GM06990 (cell line): ENCODE measurements around the gene KLF5.

Source experiments
- DNase-seq: peaks from one replicate; pipeline ENCODE4 v3.0.0-alpha.2; 2011; ENCODE audit not compliant: insufficient read length; ENCODE audit errors: extremely low read depth
- H3K27me3 ChIP-seq: replicated peaks from 2 replicates; pipeline ENCODE4 v1.6.0; 2011; ENCODE audit warnings: low read length; ENCODE audit not compliant: control insufficient read depth, insufficient read depth
- H3K36me3 ChIP-seq: 2 replicates; pipeline ENCODE4 v1.5.1; 2011; ENCODE audit warnings: low read length; ENCODE audit not compliant: control insufficient read depth, insufficient read depth
- H3K4me3 ChIP-seq: replicated peaks from 2 replicates; pipeline ENCODE4 v1.5.1; 2011; ENCODE audit warnings: low read depth, mild to moderate bottlenecking, control low read depth, low read length
- TF ChIP-seq, protein P1 (sequence below): IDR thresholded peaks from 2 replicates; pipeline ENCODE4 v1.5.1; 2011; ENCODE audit warnings: low read length, control low read depth, mild to moderate bottlenecking, inconsistent platforms; ENCODE audit not compliant: insufficient read depth, poor library complexity, severe bottlenecking

KLF5 gene

DNA sequence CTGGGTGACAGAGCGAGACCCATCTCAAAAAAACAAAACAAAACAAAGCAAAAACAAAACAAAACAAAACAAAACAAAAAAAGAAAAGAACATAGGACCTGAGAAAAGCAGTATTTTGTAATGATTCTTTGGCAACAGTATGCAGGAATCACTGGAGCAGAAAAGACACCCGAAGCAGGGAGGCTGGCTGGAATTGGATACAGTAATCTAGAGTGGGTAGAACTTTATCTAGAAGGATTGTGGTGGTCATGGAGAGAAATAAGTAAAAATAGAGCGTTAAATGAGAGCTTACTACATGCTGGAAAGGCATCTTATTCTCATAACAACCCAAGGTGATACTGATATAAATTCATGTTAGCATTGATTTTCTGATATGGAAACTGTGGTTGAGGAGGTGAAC is 51.2 kb downstream of the KLF5 start:
- H3K4me3 ChIP-seq: no peak overlapping the region
- H3K36me3 ChIP-seq: no peaks in the 10 kb centered on the region
- DNase-seq: no peak
- TF ChIP-seq, protein P1, sequence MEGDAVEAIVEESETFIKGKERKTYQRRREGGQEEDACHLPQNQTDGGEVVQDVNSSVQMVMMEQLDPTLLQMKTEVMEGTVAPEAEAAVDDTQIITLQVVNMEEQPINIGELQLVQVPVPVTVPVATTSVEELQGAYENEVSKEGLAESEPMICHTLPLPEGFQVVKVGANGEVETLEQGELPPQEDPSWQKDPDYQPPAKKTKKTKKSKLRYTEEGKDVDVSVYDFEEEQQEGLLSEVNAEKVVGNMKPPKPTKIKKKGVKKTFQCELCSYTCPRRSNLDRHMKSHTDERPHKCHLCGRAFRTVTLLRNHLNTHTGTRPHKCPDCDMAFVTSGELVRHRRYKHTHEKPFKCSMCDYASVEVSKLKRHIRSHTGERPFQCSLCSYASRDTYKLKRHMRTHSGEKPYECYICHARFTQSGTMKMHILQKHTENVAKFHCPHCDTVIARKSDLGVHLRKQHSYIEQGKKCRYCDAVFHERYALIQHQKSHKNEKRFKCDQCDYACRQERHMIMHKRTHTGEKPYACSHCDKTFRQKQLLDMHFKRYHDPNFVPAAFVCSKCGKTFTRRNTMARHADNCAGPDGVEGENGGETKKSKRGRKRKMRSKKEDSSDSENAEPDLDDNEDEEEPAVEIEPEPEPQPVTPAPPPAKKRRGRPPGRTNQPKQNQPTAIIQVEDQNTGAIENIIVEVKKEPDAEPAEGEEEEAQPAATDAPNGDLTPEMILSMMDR: no peak
- H3K27me3 ChIP-seq: no peaks in the 10 kb centered on the region; the same call in 1 of the 2 replicates

DNA sequence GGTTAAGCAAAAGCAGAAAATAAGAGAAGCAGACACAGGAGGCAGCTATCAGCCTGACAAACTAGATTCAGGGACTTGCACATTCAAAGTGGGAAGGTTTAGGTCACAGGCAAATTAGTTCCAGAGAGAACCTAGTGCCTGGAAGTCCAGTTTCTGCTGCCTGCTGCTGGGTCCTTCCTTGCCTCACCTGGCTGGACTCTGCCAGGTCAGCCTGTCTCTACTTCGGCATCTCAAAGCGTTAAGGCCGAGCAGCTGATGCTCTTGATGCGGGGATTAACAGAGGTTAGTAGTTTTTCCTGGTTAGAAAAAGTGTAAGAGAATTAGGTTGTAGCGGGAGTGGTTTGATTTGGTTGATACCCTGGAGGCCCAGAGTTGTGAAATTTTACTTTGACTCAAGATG is 52.0 kb downstream of the KLF5 start:
- Histone ChIP-seq H3K36me3 (no peaks in the 10 kb centered on the region), H3K27me3 (no peaks in the 10 kb centered on the region; the same call in 1 of the 2 replicates), H3K4me3 (no peak overlapping the region)
- TF ChIP-seq, protein P1: no peak
- no peak for DNase-seq

DNA sequence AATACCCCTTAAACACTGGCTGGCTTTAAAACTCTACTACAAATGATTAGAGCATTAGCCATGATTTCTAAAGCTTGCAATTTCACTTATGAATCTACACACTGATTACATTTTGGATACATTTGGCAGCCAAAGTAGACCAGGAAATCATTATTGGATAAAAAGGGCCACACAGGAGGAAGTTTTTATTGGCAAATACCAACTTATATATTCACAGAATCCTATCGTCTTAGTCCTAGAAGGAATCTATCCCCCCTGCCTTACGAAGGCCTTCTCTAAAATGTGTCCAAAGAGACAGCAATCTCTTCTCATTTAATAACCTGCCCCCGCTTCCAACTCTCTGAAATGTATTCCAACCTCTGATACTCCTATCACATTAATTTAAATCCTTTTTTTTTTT is 52.5 kb downstream of the KLF5 start:
- H3K36me3 ChIP-seq: no peaks in the 10 kb centered on the region
- no peak overlapping the region for H3K4me3 ChIP-seq
- H3K27me3 ChIP-seq: no peaks in the 10 kb centered on the region; the same call in 1 of the 2 replicates
- no peak for DNase-seq
- TF ChIP-seq, protein P1: no peak

DNA sequence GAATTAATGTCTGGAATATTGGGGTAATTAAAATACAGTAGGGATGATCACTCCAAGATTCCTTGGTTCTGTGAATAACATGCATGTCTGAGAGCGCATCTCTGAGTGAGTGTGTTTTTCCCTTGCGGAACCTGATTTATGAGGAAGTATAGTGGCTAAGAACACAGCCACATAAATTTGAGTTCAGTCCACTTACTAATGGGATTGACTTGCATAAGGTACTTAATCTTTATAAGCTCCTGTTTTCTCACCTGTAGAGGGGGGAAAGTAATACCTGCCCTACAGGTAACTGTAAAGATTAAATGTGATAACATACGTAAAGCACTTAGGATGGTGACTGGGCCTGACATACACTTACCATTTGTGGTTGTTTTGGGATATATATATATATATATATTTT is 60.8 kb downstream of the KLF5 start:
- no peaks in the 10 kb centered on the region for H3K36me3 ChIP-seq
- TF ChIP-seq, protein P1: no peak
- no peak overlapping the region for H3K4me3 ChIP-seq
- no peaks in the 10 kb centered on the region for H3K27me3 ChIP-seq
- DNase-seq: no peak
